ENCODE results near the gene AGMO.

DNA sequence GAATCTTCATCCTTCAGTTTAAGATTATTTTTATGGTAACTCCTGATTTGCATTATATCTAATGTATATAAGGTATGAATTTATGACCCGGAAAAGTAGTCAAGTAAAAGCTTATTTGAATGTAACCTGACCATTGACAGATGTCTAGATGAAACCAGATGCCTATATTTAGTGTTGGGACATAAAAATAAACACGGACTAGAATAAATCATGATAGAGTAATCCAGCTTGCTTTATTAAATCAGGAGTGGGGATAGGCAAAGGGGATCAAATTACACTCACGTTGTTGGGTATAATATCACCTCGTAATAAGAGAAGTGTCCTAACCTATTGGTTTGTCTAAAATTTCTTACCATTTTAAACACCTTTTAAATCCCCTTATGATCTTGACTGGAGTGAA is 244.6 kb downstream of the AGMO start:
- TF ChIP-seq, protein P1, sequence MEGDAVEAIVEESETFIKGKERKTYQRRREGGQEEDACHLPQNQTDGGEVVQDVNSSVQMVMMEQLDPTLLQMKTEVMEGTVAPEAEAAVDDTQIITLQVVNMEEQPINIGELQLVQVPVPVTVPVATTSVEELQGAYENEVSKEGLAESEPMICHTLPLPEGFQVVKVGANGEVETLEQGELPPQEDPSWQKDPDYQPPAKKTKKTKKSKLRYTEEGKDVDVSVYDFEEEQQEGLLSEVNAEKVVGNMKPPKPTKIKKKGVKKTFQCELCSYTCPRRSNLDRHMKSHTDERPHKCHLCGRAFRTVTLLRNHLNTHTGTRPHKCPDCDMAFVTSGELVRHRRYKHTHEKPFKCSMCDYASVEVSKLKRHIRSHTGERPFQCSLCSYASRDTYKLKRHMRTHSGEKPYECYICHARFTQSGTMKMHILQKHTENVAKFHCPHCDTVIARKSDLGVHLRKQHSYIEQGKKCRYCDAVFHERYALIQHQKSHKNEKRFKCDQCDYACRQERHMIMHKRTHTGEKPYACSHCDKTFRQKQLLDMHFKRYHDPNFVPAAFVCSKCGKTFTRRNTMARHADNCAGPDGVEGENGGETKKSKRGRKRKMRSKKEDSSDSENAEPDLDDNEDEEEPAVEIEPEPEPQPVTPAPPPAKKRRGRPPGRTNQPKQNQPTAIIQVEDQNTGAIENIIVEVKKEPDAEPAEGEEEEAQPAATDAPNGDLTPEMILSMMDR (IDR thresholded peaks at IDR 0.05 in 4 of 5, conservative IDR thresholded peaks at IDR 0.05 in 1 of 5), result no peak
- no peak for TF ChIP-seq POLR2A (IDR thresholded peaks at IDR 0.05)
